NOMO-1 treated with DMSO at 0.1 percent for 48 hours (cell line): ENCODE data around the gene KCNJ5.
A peak's percentile ranks its signal among the peaks of the same experiment; 100 is the strongest.

Experiments
- DNase-seq: peaks from one replicate; lab custom pipeline; 2025; ENCODE audit not compliant: unreplicated experiment; lab: John Stamatoyannopoulos, UW

The KCNJ5 gene

DNA sequence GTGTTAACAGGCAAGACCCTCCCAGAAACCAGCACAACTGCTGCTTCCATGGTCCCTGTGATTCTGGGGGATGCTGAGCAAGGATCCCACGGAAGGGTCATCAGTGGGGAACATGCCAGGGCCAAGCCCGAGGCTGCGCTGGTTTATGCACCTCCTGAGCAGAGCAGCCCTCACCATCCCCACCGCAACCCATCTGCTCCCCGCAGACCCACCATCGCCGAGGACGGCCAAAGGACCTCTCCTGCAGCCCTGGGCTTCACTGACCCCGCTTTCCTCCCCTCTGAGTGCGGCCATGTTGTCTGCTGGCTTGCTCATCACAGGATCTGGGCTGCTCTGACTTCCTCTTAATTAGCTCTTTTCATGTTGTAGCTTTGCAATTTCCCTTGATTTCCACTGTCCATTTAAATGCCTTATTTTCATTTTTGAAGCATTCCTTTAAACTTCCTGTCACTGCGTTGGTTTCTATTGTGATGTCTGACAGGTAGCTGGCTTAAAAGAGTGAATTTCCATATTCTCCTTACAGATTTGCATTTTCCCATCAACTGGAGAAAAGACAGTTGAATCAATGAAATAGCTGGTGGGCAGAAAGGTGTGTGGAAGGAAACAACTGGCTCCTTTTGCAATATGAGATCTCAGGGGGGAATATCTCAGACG, 36.7 kb downstream of the KCNJ5 start:
- no peak for DNase-seq

DNA sequence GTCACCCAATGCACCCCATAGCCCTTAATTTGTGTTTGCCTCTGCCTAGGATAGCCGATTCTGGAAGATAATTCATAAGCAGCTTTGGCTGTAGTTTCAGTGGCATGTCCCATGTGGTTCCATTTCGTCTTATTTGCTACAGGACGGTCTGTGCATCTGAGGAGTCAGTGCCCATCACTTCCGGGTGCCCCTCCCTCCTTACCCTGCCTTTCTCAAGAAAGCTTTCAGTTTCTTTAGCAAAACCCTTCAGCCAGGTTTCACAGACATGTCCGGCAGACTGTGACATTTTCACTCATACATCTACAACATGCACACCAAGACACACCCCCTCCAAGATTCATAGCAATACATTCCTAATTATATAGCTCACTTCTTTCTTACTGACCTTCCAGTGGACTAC, 37.2 kb downstream of the KCNJ5 start:
- DNase-seq = peak; percentile 43

DNA sequence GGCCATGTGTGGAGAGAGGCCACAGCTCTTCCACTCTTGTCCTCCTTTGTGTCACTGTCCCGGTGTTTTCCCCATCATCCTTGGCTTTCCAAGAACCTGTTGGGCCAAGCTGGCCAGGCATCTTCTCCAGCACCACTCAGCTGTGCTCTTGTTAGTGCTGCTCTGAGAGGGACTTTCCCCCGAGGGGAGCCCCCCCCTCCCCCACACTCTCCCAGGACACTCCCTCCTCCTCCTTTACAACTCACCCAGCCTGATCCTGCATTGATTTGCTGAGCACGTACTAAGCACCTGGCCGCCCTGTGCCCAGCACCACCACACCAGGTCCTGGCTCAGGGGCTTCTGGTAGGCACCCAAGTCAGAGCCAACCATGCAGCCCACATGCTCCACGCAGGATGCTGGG, 38.3 kb downstream of the KCNJ5 start:
- no peak for DNase-seq

DNA sequence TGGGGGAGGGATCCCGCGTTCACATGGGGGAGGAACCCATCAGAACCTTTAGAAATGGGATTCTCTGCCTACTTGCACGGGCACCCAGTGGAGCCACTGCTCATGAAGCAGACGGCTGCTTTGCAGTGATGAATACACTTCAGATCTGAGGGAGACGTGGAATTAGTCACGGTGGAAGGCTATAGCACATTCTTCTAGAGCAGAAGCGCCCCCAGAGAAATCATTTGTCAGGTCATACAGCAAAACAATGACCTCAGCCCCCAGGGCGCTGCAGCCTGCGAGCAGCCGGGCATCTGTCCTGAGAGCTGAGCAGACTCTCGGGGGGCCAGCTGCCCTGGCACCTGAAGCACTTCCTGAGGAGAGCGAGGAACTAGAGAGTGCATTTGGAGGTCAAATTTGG, 38.8 kb downstream of the KCNJ5 start:
- no peak for DNase-seq

DNA sequence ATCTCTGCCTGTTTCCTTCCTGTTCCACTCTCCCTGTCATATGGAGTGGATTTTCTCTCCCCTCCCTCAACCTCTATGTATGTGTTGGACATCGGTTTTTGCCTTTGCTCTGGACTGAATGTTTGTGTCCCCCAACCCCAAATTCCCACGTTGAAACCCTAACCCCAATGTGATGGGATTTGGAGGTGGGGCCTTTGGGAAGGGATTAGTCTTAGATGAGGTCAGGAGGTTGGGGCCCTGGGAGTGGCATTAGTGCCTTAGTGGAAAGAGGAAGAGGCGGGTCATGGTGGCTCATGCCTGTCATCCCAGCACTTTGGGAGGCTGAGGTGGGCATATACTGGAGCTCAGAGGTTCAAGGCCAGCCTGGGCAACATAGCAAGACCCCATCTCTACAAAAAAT, 39.9 kb downstream of the KCNJ5 start:
- DNase-seq = no peak

DNA sequence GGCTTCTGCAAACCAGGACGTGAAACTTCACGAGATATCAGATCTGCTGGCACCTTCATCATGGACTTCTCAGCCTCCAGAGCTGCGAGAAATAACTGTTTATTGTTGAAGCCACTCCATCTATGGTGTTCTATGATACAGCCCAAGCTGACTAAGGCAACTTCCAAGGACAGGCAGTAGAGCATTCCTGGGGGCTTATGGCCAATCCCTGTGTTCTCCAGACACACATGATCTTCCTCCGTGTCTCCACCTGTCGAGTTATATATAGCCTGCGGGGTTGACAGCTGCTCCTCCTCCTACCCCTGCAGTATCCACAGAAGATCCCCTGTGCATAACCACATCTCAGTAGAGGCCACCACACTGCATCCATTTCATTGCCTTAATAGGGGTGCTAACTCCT, 40.5 kb downstream of the KCNJ5 start:
- DNase-seq = no peak

DNA sequence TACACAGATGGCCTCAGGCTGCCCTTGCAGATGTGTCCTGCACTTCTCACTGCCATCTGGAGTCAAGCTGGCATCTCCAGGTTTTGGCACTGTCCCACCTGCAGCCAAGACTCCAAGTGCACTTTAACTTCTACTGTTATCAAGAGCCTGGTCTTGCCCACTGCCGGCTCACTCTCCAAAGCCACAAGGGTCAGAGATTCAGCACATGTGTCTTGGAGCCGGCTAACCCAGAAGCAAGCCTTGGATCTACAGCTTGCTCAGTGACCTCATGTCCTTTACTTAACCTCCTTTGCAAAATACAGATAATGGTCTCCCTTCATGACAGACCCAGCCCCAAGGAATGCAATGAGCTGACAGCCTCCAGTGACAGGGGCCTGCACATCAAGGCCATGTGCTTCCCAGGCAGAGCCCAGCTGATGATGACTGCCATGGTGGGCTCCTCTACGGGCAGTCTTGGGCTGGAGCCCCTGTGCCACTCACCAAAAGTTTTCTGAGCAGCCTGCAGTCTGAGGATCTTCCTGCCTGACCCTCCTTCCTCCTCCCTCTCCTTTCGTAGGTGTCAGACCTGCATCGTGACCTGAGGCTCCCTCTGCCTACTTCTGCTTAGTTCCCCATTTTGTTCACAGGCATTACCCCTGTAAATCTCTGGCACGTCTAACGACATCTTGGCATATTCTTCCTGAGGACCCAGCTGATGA, 42.5 kb downstream of the KCNJ5 start:
- DNase-seq = no peak

DNA sequence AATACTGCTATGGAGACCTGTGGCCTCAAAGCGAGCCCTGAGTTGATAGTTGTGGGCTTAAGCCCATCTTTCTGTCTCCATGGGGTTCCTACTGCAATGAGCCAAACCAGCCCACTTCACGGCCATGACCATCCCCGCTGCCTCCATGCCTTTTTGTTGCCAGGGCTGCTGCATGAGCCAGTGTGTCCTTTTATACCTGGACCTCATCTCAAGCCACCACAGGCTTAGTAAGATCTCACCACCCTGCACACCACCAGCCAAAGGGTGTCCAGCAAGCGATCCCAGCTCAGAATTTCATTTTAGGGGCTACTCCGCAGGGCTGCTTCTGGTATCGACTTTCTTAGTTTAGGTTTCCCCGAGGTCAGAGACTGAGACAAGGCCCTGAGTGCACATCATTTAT, 43.2 kb downstream of the KCNJ5 start:
- no peak for DNase-seq

DNA sequence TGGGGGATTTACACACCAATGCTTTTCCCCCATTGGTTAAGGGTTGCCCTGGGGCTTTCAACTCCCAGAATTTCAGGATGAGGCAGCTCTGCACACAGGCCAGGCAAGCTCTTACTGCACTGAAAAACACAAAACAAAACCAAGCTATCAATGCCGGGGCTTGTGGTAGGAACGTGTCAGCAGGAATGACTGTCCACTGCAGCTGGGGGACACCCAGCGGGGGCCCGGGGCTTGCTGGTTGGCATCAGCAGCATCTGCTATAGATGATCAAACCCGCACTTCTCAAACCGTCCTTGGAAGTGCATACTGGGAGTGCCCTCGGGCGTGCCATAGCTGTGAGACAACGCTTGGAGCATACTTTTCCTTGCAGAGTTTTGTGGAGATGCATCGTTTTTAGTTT, 43.8 kb downstream of the KCNJ5 start:
- DNase-seq = no peak

DNA sequence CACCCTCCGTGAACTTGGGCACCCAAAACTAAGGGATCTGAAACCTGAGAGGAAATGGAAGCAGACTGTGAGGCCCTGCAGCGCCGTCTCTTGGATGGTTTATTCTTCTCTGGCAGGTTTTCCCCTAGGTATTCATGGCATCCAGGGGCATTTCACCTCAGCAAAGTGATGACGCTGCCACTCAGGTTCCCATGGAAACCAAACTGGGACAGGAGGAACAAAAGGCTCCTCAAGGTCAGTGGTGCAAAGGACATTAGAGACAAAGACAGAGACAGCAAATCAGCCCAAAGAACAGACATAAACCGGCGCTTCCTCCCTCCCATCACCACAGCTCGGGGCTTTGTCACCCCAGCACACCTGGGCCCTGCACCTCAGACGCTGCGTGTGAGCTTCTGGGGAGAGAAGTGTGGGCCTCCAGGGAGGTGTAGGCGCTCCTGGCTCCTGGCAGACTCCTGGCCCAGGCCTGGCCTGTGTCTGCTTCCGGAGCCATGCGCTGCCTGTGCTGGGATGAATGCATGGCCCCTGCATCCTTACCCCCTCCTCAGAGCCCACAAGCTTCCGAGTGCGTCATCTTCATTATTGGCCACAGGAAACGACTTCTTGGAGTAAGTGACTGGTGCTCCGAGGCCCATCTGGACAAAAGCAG, 45.6 kb downstream of the KCNJ5 start:
- DNase-seq = no peak

DNA sequence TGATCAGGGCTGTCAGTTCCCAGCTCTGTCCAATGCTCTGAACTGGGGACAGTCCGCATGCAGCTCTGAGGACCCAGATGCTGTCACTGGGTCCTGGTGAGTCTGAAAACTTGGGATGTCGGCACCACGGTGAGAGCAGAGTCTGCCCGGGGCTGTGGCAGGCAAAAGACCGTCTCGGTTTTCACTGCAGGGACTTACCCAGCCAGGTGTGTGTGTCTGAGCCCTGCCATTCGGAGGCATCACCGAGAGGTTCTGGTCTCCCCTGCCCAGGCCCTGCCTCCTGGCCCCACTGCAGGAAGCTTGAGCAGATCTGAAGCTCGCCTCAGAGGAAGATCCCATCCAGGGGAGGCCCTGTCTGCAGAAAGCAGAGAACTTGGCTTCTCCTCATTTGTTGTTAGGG, 46.3 kb downstream of the KCNJ5 start:
- no peak for DNase-seq

DNA sequence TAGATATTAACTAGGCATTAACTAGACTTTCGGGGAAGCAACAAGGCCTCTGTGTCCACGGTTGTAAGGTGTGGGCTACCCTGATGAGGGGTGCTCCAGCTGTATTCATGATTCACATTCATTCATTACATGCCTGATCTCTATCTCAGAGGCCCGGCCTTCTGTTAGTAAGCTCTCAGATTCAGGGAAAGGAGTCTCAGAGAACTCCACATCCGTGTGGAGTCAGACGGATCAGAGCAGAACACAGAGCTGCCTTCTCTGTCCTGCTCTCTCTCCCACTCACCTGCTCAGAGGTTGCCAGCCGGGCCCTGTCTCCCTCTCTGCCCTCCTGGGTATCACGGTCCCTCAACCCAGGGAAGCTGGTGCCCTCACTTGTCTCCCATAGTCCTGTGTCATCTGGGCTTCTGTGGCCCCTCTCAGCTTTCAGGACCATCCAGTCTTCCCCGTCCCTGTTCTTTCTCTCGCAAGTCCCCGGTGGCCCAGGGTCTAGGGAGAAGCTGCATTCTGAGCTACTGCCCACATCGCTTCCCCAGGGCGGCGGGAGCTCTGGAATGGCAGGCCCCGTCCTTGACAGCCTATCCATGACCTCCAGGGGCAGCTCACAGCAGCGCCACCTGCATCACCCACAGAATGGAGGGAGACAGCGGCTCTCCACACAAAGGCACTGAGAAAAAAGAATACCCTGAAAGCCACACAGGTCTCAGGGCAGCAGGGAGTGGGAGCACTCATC, 47.2 kb downstream of the KCNJ5 start:
- DNase-seq = no peak

DNA sequence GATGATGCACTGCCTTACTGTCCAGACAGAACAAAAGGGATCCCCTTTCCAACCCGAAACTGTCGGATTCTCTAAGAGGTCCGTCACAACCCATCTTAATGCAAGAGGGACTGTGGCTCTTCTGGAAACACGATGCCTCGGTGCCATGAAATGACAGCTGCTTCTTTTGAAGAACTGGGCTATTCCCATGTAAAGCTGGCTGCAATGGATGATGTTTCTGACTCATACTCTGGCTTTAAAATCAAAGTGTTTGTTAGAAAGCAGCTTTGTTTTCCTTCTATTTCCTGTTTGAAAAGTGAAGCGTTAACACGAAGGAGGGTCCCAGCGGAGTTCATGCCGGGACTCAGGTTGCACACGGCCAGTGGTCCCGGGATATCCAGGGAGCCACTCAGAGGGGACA, 48.4 kb downstream of the KCNJ5 start:
- no peak for DNase-seq

DNA sequence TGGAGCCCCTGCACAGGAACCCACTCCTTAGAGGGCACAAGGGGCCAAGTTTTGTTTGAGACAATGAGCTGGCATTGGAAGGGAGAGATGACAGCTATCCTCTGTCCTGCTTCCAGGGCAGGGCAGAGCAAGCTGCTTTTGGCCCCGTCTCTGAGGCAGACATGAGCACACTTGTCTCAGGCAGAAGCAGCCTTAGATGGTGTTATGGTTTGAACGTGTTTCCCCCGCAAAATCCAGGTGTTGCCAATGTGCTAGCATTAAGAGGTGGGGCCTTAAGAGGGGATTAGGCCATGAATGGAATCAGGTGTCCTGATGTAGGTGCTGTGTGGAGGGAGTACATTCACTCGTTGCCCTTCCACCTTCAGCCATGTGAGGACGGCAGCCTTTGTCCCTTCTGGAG, 49.0 kb downstream of the KCNJ5 start:
- no peak for DNase-seq

DNA sequence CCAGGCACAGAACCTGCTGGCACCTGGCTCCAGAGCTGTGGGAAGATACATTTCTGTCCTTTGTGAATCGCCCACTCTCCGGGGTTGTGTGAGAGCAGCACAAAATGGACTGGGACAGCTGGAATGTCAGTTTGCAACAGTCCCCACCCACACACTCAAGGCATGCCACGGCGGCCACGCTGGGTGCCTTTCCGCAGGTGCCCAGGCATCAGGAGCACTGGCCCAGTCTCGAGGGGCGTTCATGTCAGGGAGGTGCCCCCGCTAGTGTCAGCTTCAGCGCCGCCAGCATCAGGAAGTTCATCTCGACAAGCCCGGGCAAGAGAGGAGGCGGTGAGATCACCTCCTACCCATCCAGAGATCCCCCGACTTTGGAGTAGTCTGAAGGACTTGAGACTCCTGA, 49.4 kb downstream of the KCNJ5 start:
- no peak for DNase-seq

DNA sequence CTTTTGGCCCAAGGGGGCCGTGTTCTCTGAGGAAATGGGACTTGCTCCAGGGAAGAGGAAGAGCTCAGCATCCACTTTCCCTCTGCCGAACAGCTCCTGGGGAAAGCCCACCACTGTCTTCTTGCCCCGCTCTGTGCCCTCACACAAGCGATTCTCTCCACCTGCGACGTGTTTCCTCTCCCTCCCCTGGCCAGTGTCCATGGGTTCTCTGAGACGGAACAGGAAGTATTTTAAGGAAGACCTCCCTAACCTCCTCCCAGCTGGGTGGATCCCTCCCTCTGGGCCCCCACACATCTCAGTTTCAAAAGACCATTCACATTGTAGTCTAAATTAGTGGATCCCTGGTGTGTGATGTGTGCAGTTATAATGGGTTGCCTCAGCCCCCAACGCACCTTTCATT, 50.0 kb downstream of the KCNJ5 start:
- DNase-seq = no peak

DNA sequence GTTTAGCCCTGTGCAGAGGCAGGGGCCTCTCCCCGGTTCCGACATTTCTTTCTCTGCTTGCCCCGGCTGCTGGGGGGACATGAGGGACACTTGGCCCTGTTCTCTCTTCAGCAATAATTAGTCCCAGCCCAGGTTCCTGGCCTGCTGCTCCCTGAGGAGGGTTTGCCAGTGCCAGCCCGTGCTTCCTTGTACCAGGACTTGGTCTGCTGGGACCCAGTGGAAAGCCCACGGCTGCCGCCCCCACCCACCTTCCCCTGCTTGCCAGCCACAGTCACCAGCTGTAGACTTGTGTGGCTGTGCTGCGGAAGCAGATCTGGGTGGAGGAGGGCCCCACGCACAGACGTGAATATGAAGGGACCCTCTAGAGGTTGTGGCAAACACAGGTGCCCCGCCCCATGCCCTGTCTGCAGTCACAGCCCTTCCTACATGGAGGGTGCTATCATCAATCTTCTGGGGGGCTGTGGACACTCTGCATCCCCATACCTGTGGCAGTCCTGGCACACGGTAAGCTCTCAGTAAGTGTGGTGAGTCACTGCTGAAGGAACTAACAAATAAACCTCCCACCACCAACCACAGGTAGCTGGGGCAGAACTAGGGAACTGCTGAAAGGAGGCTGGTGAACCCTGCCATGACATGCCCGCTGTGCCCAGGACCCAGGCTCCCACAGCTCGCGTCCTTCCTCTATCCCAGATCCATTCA, 50.6 kb downstream of the KCNJ5 start:
- no peak for DNase-seq

DNA sequence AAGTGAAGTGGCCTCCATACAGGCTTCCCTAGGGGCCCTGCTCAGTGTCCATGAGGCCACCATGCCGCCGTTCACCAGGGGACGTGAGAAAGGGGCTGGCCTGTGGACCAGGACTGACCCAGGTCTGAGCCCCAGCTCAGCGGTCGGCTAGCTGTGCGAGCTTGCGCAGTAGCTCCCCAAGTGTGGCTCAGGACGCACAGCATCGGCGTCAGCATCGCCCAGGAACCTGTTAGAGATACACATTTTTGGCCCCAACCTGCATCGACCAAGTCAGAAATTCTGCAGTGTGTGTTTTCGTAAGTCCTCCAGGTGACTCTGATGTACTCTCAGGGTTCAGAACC, 51.1 kb downstream of the KCNJ5 start:
- no peak for DNase-seq

DNA sequence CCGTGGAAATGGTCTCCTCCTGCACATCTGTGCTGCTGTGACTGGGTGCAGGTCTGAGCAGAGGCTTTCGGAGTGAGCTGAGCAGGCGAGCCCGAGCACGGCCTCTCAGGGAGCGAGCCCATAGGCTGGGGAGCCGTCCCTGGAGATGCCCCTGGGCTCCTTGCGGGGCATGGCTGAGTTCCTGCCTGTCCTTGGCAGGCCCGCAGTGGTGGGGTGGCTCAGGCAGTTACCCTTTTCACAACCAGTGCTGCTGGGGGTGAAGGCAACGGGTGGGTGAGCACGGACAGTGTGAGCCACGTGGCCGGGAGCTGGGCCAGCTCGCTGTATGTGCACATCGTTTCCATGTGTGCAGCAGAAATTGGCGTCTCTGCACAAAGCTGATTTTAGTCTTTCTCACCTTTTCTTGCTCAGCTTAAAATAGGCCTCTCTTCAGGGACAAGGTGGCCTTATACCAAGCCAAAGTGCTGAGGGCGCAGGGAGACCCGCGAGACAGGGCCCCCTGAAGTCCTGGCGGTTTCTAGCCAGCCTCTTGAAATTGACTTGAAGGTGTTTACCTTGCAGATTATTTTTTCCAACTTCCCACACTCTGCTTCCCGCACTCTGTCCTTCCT, 51.8 kb downstream of the KCNJ5 start, which contains the start of gene TP53AIP1:
Gene TP53AIP1, minus strand, starts transcription at position 55 of the 611 bp plus-strand sequence. CDS start 5,053 bp downstream, outside the sequence.
- DNase-seq = no peak

DNA sequence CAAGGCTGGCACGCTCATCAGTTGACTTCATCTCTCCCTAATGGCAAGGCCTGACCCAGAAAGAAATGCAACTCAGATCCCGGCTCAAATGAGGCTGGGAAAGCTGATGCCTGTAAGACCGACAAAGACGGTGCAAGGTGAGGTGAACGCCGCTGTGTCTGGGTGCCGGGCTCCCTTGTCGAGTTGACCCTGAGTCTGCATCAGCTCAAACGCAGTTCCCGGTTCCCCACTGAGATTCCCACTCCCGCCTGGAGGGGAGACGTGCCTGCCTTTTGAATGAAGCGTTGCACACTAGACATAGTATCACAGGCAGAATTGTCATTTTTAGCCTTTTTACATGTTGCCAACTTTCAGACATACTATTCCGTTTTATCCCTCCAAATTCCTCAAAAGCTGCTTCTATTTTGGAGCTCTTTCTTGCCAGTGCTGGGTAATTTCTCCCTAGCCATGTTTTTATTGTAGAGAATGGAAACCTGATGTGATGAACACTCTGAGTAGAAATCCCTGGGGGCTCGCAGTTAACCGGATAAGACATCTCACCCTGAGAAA, 52.3 kb downstream of the KCNJ5 start:
- DNase-seq = no peak

DNA sequence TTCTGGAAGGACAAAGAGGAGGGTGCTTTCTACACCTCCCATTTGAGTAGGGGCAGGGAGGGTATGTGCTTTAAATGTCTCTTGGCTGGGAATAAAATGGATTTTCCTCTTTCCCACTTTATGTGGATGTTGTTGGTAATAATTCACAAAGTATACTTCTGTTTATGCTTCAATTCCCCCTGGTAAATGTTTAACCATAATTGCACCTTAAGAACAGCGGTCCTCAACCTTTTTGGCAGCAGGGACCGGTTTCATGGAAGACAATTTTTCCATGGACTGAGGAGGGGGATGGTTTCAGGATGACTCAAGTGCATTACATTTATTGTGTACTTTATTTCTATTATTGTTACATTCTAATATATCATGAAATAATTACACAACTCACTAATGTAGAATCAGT, 55.5 kb downstream of the KCNJ5 start:
- DNase-seq = no peak
